HEK293 (cell line): ENCODE data around the gene PER1.

Source experiments
- CTCF ChIP-seq: fragments of 450-650 bp; formaldehyde crosslinking; IDR thresholded peaks from 2 replicates; pipeline ENCODE4 v1.5.1; 2016; ENCODE audit warnings: missing biosample characterization, missing genetic modification characterization
- KLF10 ChIP-seq: fragments of 450-650 bp; IDR thresholded peaks from 2 replicates; pipeline ENCODE4 v1.5.1; 2018; ENCODE audit warnings: missing biosample characterization, mild to moderate bottlenecking, missing genetic modification characterization
- KLF9 ChIP-seq: fragments of 450-650 bp; formaldehyde crosslinking; IDR thresholded peaks from 2 replicates; pipeline ENCODE4 v1.5.1; 2016; ENCODE audit warnings: missing biosample characterization, missing genetic modification characterization, low read depth
- MYNN ChIP-seq: fragments of 450-650 bp; formaldehyde crosslinking; IDR thresholded peaks from 2 replicates; pipeline ENCODE4 v1.5.1; 2016; ENCODE audit warnings: missing biosample characterization, missing genetic modification characterization, borderline replicate concordance
- ZBTB20 ChIP-seq: fragments of 450-650 bp; formaldehyde crosslinking; IDR thresholded peaks from 2 replicates; pipeline ENCODE4 v1.5.1; 2016; ENCODE audit warnings: missing biosample characterization, missing genetic modification characterization
- ZBTB8A ChIP-seq: fragments of 450-650 bp; formaldehyde crosslinking; IDR thresholded peaks from 2 replicates; pipeline ENCODE4 v1.5.1; 2016; ENCODE audit warnings: missing biosample characterization, missing genetic modification characterization
- ZNF121 ChIP-seq: fragments of 450-650 bp; formaldehyde crosslinking; IDR thresholded peaks from 2 replicates; pipeline ENCODE4 v1.5.1; 2016; ENCODE audit warnings: missing biosample characterization, missing genetic modification characterization
- ZNF239 ChIP-seq: fragments of 450-650 bp; formaldehyde crosslinking; IDR thresholded peaks from 2 replicates; pipeline ENCODE4 v1.5.1; 2016; ENCODE audit warnings: missing biosample characterization, missing genetic modification characterization
- ZNF518A ChIP-seq: fragments of 450-650 bp; formaldehyde crosslinking; conservative IDR thresholded peaks from 2 replicates; pipeline ENCODE4 v1.5.1; 2016; ENCODE audit warnings: low read depth, missing biosample characterization, missing genetic modification characterization
- ZNF623 ChIP-seq: fragments of 450-650 bp; formaldehyde crosslinking; IDR thresholded peaks from 2 replicates; pipeline ENCODE4 v1.5.1; 2016; ENCODE audit warnings: missing biosample characterization, missing genetic modification characterization
- ZNF785 ChIP-seq: fragments of 450-650 bp; formaldehyde crosslinking; IDR thresholded peaks from 2 replicates; pipeline ENCODE4 v1.5.1; 2016; ENCODE audit warnings: missing biosample characterization, missing genetic modification characterization

- TF ChIP-seq CTCF (no peak), KLF10 (tag by site-specific recombination) (no peak), ZNF623 (tag by site-specific recombination) (no peak), MYNN (tag by site-specific recombination) (no peak), ZNF785 (no peak), ZNF121 (tag by site-specific recombination) (no peak), KLF9 (tag by site-specific recombination) (no peak), ZBTB20 (tag by site-specific recombination) (no peak), ZBTB8A (no peak), ZNF518A (tag by site-specific recombination) (no peak), ZNF239 (tag by site-specific recombination) (no peak)
Observed at GRCh38 chr17:8145811-8146210, 6.4 kb downstream of the PER1 start.
